22Rv1 (cell line): ENCODE measurements around the gene SMCHD1.

Experiments
- ZFX ChIP-seq: fragments of 450-650 bp; IDR thresholded peaks from 2 replicates; pipeline ENCODE4 v1.6.1; 2017; ENCODE audit warnings: antibody characterized with exemption, borderline replicate concordance
- TF ChIP-seq, protein P1 (sequence below): fragments of 450-650 bp; IDR thresholded peaks from 2 replicates; pipeline ENCODE4 v1.5.1; 2017; ENCODE audit warnings: mild to moderate bottlenecking

DNA sequence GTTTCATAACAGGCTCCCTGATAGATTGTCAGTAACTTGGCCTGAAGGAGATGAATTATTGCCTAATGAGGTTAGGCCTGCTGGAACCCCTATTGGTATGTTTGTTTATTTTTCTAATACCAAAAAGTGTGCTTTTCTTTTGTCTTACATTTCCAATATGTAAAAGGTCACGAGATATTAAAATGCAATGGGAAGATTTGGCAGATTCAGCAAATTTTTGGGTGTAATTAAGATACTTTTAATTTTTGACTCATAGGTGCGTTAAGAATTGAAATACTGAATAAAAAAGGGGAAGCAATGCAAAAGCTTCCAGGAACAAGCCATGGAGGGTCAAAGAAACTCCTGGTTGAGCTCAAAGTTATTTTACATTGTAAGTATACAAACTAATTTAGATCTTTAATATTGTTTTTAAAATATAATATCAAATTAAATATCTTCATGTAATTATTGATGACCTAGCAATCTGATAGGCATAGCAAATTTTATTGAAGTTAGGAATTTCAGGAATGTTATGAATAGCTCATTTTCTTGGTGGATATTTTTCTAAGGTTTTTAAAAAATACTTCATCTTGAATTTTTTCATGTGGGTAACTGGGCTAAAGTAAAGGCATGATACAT lies 52.1 kb downstream of the SMCHD1 start:
- TF ChIP-seq, protein P1, sequence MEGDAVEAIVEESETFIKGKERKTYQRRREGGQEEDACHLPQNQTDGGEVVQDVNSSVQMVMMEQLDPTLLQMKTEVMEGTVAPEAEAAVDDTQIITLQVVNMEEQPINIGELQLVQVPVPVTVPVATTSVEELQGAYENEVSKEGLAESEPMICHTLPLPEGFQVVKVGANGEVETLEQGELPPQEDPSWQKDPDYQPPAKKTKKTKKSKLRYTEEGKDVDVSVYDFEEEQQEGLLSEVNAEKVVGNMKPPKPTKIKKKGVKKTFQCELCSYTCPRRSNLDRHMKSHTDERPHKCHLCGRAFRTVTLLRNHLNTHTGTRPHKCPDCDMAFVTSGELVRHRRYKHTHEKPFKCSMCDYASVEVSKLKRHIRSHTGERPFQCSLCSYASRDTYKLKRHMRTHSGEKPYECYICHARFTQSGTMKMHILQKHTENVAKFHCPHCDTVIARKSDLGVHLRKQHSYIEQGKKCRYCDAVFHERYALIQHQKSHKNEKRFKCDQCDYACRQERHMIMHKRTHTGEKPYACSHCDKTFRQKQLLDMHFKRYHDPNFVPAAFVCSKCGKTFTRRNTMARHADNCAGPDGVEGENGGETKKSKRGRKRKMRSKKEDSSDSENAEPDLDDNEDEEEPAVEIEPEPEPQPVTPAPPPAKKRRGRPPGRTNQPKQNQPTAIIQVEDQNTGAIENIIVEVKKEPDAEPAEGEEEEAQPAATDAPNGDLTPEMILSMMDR: no peak
- no peak for TF ChIP-seq ZFX
